NCI-H1436 (cell line): ENCODE data around the gene DPP3.
A peak's percentile ranks its signal among the peaks of the same experiment; 100 is the strongest.
"Not testable (repeated sequence)": the region's sequence is repeated elsewhere in the genome, so short reads cannot be mapped to it uniquely, and the experiment has no call there.

Source experiments
- DNase-seq: peaks from one replicate; lab custom pipeline; 2025; lab: John Stamatoyannopoulos, UW

The DPP3 gene, protein sequence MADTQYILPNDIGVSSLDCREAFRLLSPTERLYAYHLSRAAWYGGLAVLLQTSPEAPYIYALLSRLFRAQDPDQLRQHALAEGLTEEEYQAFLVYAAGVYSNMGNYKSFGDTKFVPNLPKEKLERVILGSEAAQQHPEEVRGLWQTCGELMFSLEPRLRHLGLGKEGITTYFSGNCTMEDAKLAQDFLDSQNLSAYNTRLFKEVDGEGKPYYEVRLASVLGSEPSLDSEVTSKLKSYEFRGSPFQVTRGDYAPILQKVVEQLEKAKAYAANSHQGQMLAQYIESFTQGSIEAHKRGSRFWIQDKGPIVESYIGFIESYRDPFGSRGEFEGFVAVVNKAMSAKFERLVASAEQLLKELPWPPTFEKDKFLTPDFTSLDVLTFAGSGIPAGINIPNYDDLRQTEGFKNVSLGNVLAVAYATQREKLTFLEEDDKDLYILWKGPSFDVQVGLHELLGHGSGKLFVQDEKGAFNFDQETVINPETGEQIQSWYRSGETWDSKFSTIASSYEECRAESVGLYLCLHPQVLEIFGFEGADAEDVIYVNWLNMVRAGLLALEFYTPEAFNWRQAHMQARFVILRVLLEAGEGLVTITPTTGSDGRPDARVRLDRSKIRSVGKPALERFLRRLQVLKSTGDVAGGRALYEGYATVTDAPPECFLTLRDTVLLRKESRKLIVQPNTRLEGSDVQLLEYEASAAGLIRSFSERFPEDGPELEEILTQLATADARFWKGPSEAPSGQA

DNA sequence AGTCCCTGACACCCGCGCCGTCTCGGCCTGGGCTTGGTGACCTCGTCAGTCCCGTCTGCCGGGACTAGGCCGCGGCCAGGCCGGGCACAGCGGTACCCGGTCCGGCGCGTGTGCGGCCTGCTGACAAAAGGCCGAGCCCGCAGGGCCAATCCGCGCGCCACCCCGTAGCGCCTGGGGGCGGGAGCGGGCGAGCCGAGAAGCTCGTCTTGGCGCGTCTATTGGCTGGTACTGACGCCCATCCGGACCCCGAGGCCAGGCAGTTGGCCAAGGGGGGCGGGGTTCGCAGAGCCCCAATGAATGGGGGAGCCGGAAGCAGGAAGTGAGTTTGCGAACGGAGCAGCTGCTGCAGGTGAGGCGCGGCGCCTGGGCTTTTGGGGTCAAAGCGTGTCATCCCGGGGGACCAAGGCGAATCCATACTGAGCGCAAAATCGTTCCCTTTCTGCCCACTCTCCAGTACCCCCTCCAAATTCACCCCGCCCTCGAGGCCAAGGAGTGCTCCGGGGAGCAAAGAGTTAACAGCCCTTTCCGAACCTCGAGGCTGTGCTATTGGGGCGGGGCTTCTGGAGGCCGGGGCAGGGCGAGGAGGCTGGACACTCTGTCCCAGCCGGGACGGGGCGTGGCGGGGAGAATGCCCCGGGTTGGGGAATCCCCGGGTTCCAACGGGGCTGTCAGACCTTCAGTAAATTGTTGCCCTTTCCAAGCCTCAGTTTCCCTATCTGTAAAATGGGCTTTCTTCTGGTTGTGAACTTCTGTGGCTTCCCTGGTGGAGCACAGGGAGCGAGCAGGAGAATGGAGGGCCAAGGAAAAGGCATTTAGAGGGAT, at the start of gene DPP3:
Gene DPP3 (plus strand): TSS at position 318 of the 822 bp plus-strand sequence. CDS start 1,767 bp downstream, outside the sequence.
- peak; percentile 96 for DNase-seq

DNA sequence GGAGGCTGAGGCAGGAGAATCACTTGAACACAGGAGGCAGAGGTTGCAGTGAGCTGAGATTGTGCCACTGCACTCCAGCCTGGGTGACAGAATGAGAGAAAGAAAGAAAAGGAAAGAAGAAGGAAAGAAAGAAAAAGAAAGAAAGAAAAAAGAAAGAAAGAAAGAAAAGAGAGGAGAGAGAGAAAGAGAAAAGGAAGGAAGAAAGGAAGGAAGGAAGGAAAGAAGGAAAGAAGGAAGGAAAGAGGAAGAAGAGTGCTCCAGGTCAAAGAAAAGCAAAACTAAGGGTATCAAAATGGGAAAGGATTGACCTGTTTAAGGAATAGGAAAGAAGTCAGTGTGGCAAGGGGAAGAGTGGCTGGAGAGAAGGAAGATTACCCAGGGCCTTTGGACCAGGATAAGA, 48.9 kb upstream of the DPP3 start:
- DNase-seq = not testable (repeated sequence)

DNA sequence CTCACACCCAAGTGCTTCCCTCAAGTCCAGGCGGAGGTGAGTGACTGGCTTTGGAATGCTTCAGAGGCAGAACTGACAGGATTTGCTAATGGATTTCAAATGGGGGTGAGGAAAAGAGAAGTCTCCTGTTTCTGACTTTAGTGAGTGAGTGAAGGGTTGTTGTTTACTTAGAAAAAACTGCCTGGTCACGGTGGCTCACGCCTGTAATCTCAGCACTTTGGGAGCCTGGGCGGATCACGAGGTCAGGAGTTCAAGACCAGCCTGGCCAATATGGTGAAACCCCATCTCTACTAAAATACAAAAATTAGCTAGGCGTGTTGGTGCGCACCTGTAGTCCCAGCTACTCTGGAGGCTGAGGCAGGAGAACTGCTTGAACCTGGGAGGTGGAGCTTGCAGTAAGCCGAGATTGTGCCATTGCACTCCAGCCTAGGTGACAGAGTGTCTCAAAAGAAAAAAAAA, 48.3 kb upstream of the DPP3 start:
- DNase-seq = not testable (repeated sequence)

GRCh38 chr11:66432597-66432996, 47.6 kb upstream of the DPP3 start:
- no peak for DNase-seq

DNA sequence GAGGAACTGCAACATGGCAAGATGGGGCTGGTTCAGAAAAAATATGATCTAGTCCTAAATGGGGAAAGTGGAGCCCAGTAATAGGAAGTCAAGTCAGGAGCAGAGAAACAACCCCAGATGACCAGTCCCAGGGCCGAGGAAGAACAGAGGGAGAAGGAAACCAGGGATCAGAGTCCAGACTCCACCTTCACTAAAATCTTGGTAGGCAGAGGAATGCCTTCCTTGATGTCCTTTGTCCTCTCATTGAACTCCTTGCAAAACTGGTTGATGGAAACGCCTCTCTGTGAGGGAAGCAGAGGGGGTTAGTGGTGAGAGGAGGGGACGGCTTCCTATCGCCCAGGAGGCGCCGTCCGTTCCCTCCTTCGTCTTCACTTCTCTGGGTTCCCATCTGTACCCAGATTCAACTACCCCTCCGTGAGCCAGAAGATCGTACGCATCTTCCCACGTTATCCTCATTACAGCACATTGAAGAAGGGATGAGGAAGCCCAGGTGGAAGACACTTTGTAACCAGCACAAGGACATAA, 42.2 kb upstream of the DPP3 start:
- no peak for DNase-seq

GRCh38 chr11:66438504-66439466, 41.4 kb upstream of the DPP3 start, which contains the start of gene MRPL11:
Gene MRPL11, minus strand, starts transcription at chr11:66438848. Its CDS starts 94 bp downstream, at chr11:66438754.
- peak; percentile 91 for DNase-seq

GRCh38 chr11:66440101-66440939, 39.9 kb upstream of the DPP3 start:
- DNase-seq = not testable (repeated sequence)

GRCh38 chr11:66440940-66441282, 39.3 kb upstream of the DPP3 start:
- DNase-seq = not testable (repeated sequence)

DNA sequence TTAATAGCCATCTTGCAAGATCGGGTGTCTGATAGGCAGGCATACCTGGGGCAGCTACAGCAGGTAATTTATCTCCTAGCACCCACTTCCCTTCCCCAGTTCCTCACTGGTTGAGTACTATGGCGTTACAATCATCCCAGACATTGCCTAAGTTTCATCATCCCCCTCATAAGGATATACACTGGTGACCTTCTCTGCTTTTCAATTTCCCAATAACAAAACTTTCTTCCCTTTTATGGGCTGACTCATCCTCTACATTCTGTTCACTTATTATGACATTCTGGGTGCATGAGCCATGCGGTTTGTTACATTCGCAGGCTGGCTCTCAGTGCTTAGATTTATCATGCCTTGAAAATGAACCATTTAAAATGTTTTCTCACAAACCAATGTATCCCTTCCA, 36.6 kb upstream of the DPP3 start:
- no peak for DNase-seq

GRCh38 chr11:66447012-66447411, 33.2 kb upstream of the DPP3 start:
- no peak for DNase-seq

DNA sequence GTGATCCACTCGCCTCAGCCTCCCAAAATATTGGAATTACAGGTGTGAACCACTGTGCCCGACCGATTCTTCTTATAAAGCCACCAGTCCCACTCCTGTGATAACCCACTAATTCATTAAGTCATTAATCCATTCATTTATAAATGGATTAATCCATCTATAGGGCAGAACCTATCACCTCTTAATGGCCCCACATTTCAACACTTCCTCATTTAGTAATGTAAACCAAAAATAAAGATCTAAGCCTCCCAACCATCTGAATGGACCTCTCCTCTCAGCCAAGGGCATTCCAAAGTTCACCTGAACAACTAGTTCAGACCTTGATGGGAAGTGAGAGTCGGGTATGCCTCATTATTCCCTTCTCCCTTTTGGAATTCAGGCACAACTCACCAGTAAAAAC, 31.7 kb upstream of the DPP3 start:
- DNase-seq = no peak

GRCh38 chr11:66450560-66450959, 29.7 kb upstream of the DPP3 start:
- no peak for DNase-seq

GRCh38 chr11:66451663-66452062, 28.6 kb upstream of the DPP3 start:
- DNase-seq = no peak

- DNase-seq = no peak
Measured at GRCh38 chr11:66454247-66454646, 26.0 kb upstream of the DPP3 start.

DNA sequence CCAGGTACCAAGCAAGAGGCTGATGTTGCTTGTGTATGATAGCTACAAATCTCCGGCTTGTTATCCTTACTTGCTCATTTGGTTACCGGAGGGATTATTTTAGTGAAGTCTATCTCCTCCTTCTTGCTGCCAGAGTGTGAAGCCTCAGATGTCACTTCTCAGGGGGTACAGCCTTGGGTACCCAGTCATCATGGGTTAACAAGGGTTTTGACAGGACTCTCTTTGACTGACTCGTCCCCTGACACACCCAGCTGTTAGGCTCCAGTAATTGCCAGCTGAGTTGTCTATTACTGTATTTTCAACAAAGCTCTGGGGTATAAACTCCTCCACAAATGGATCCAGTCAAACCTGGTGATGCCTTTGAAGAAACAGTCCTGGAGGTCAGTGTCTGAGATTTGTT, 25.4 kb upstream of the DPP3 start:
- no peak for DNase-seq

DNA sequence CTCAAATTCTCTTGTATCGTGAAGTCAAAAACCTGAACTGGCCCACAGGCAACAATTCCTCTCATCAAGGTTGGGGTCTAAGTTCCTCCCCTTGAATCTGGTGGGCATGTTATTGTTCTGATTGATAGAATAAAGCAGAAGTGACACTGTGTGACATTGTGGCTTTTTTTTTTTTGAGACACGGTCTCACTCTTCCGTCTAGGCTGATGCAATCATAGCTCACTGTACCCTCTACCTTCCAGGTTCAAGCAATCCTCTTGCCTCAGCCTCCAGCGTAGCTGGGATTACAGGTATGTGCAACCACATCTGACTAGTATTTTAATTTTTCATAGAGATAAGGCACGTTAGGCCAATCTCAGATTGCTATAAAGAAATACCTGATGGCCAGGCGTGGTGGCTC, 22.4 kb upstream of the DPP3 start:
- DNase-seq = no peak

DNA sequence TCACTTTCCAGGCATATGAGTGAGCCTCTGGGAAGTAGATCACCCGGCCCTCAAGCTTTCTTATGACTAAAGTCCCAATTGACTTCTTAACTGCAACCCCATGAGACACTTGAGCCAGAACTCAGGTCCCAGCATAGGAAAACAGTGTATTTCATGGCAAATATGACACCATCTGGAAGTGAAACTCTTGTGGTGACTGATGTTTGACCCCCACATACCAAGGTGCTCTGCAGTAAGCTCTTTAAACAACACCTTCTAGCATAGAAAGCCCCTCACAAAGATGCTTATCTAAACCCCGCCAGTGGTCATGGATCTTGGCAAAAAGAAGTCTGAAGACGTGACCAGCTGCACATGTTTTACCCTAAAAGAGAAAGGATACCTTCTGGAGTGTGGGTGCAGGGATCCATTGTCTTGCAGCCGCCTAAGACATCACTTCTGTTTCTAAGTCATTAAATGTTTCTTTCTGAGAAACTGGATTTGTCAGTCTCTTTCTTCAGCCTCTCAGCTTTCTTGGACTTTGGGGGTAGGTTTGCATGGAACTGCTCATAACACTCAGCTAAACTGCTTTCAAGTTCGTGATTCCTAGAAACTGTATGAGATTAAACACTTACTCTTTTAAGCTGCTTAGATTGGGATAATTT, 21.0 kb upstream of the DPP3 start:
- DNase-seq = no peak

- DNase-seq = no peak
Measured at GRCh38 chr11:66462010-66462409, 18.2 kb upstream of the DPP3 start.

- no peak for DNase-seq
Measured at GRCh38 chr11:66462911-66463310, 17.3 kb upstream of the DPP3 start.
